HUES48 (cell line): ENCODE measurements around the gene FUT8.

ENCODE experiments used
- H3K27ac ChIP-seq: one replicate; pipeline ENCODE4 v1.7.0; 2013; ENCODE audit warnings: low read depth, low read length, inconsistent platforms
- H3K27me3 ChIP-seq: 2 replicates; pipeline ENCODE4 v1.6.1; 2013; ENCODE audit warnings: mild to moderate bottlenecking, low read length; ENCODE audit not compliant: control insufficient read depth, insufficient read depth
- H3K36me3 ChIP-seq: 2 replicates; pipeline ENCODE4 v1.6.1; 2013; ENCODE audit warnings: low read length; ENCODE audit not compliant: control insufficient read depth, insufficient read depth
- H3K4me1 ChIP-seq: 2 replicates; pipeline ENCODE4 v1.6.1; 2013; ENCODE audit warnings: mild to moderate bottlenecking, low read length; ENCODE audit not compliant: control insufficient read depth, insufficient read depth
- H3K4me3 ChIP-seq: 2 replicates; pipeline ENCODE4 v1.5.1; 2013; ENCODE audit warnings: mild to moderate bottlenecking, low read depth, low read length
- H3K9ac ChIP-seq: 2 replicates; pipeline ENCODE4 v1.6.1; 2013; ENCODE audit warnings: mild to moderate bottlenecking, low read depth, low read length, moderate library complexity
- H3K9me3 ChIP-seq: 2 replicates; pipeline ENCODE4 v1.6.1; 2013; ENCODE audit warnings: low read length; ENCODE audit not compliant: control insufficient read depth, insufficient read depth

FUT8 gene

DNA sequence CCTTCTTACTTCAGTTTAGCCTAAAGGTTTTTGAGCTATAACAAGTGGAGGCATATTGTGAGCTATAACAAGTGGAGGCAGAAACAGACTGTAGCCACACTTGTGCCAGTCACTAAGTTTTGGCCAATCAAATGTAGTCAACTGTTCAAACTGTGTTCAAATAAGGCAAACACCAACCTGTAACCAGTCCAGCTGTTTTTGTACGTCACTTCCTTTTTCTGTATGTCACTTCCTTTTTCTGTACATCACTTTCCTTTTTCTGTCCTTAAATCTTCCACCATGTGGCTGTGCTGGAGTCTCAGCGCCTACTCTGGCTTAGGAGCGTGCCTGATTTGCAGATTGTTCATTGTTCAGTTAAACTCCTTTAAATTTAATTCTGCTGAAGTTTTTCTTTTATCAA is 79.7 kb downstream of the FUT8 start:
- H3K27ac ChIP-seq = no peak overlapping the region
- no peak overlapping the region for H3K9ac ChIP-seq
- no peaks in the 10 kb centered on the region for H3K9me3 ChIP-seq
- H3K27me3 ChIP-seq = no peaks in the 10 kb centered on the region
- no peaks in the 10 kb centered on the region for H3K36me3 ChIP-seq
- peaks cover 23% of the 10 kb centered on the region for H3K4me1 ChIP-seq
- H3K4me3 ChIP-seq = no peak overlapping the region

DNA sequence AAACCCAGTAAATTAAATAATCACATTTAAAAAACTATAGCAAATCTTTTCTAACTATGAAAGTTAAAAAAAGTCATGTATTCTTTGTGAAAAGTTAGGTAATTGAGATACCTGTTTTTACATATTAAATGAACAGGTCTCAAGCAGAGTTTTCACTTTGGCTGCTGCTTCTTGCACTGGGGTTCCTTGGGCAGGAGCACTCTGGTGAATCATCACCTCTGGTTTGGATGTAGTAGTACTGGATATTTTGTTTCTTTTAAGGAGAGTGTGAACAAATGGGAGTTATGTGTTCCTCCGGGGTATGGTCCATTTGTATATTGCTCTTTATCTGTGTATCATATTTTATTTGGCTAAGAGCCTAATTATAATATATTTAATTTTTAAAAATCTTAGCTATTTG is 82.7 kb downstream of the FUT8 start:
- Histone ChIP-seq H3K9ac (no peak overlapping the region), H3K27ac (no peak overlapping the region), H3K27me3 (no peaks in the 10 kb centered on the region), H3K36me3 (no peaks in the 10 kb centered on the region), H3K9me3 (no peaks in the 10 kb centered on the region), H3K4me3 (no peak overlapping the region), H3K4me1 (0 out of 2 replicates have a peak, but pooled peaks cover 1% of the 10 kb centered on the region)

- Histone ChIP-seq H3K9me3 (no peaks in the 10 kb centered on the region), H3K36me3 (no peaks in the 10 kb centered on the region), H3K4me1 (no peaks in the 10 kb centered on the region), H3K27me3 (no peaks in the 10 kb centered on the region), H3K9ac (no peak overlapping the region), H3K4me3 (no peak overlapping the region), H3K27ac (no peak overlapping the region)
Observed at GRCh38 chr14:65496178-65496993, 83.9 kb downstream of the FUT8 start.

DNA sequence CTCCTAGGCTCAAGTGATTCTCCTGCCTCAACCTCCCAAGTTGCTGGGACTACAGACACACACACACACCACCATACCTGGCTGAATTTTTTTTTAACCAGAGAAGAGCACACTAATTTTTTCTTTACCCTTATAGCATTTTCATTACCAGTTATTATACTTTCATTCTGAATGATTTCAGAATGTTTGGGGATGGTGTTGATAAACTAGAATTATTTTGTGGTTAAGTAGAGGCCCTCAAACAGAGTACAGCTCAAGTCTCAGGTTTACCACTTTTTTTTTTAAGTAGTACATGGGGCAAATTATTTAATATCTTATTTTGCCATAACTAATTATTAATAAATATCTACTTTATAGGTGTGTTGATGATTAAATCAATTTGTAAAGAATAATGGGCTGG is 86.6 kb downstream of the FUT8 start:
- Histone ChIP-seq H3K4me3 (no peak overlapping the region), H3K4me1 (no peaks in the 10 kb centered on the region), H3K27me3 (peaks cover 17% of the 10 kb centered on the region), H3K27ac (no peak overlapping the region), H3K9ac (no peak overlapping the region), H3K36me3 (no peaks in the 10 kb centered on the region), H3K9me3 (no peaks in the 10 kb centered on the region)

- no peaks in the 10 kb centered on the region for H3K9me3 ChIP-seq
- H3K4me3 ChIP-seq = no peak overlapping the region
- no peaks in the 10 kb centered on the region for H3K4me1 ChIP-seq
- peaks cover 26% of the 10 kb centered on the region for H3K27me3 ChIP-seq
- H3K27ac ChIP-seq = no peak overlapping the region
- no peaks in the 10 kb centered on the region for H3K36me3 ChIP-seq
- no peak overlapping the region for H3K9ac ChIP-seq
Observed at GRCh38 chr14:65500075-65500474, 87.5 kb downstream of the FUT8 start.

- peaks cover 39% of the 10 kb centered on the region for H3K27me3 ChIP-seq
- H3K9me3 ChIP-seq = no peaks in the 10 kb centered on the region
- no peak overlapping the region for H3K27ac ChIP-seq
- no peaks in the 10 kb centered on the region for H3K4me1 ChIP-seq
- H3K36me3 ChIP-seq = no peaks in the 10 kb centered on the region
- no peak overlapping the region for H3K9ac ChIP-seq
- no peak overlapping the region for H3K4me3 ChIP-seq
Observed at GRCh38 chr14:65501328-65501727, 88.8 kb downstream of the FUT8 start.

GRCh38 chr14:65502676-65503124 is 90.2 kb downstream of the FUT8 start:
- Histone ChIP-seq H3K27me3 (peaks cover 53% of the 10 kb centered on the region), H3K4me3 (no peak overlapping the region), H3K36me3 (no peaks in the 10 kb centered on the region), H3K9me3 (peaks cover 5% of the 10 kb centered on the region; the same call in 1 of the 2 replicates), H3K9ac (no peak overlapping the region), H3K27ac (no peak overlapping the region), H3K4me1 (peaks cover 4% of the 10 kb centered on the region; the same call in 1 of the 2 replicates)

DNA sequence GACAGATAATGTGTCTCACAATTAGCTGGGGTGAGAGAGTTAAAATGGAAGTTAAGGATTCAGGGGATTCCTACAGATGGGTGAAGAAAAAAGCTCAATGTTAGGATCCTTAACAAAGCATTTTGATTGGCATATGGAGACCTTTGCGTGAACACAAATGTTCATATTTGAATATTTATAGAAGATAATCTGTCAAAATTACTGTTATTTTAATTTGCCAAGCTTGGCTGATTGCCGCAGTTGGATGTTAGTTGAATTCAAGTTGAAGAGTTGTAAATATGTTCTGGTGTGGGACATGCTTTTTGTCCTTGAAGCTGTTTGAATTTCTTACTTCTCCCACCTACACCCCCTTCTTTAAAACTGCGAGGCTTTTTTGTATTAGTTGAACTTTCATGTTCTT is 91.2 kb downstream of the FUT8 start:
- H3K4me1 ChIP-seq = peaks cover 4% of the 10 kb centered on the region; the same call in 1 of the 2 replicates
- no peak overlapping the region for H3K27ac ChIP-seq
- H3K9ac ChIP-seq = no peak overlapping the region
- peaks cover 5% of the 10 kb centered on the region; the same call in 1 of the 2 replicates for H3K9me3 ChIP-seq
- no peaks in the 10 kb centered on the region for H3K36me3 ChIP-seq
- no peak overlapping the region for H3K4me3 ChIP-seq
- H3K27me3 ChIP-seq = peaks cover 63% of the 10 kb centered on the region

- no peak overlapping the region for H3K27ac ChIP-seq
Observed at GRCh38 chr14:65506801-65507200, 94.3 kb downstream of the FUT8 start.

DNA sequence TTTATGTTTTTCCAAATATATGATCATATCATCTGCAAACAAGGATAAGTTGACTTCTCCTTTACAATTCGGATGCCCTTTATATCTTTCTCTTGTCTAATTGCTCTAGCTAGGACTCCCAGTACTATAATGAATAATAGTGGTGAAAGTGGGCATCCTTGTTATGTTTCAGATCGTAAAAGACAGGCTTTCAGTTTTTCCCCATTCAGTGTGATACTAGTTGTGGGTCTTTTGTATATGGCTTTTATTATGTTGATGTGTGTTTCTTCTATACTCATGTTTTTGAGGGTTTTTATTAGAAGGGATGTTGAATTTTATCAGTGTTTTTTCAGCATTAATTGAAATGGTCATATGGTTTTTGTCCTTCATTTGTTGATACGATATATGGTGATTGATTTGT is 97.3 kb downstream of the FUT8 start:
- no peak overlapping the region for H3K9ac ChIP-seq
- H3K36me3 ChIP-seq = no peaks in the 10 kb centered on the region
- H3K9me3 ChIP-seq = peaks cover 5% of the 10 kb centered on the region; the same call in 1 of the 2 replicates
- H3K27me3 ChIP-seq = peaks cover 62% of the 10 kb centered on the region
- H3K27ac ChIP-seq = no peak overlapping the region
- no peak overlapping the region for H3K4me3 ChIP-seq
- H3K4me1 ChIP-seq = peaks cover 4% of the 10 kb centered on the region; the same call in 1 of the 2 replicates

More at GRCh38 chr14:65506801-65507200, 94.3 kb downstream of the FUT8 start:
- Histone ChIP-seq H3K9ac (no peak overlapping the region), H3K4me3 (no peak overlapping the region), H3K4me1 (peaks cover 4% of the 10 kb centered on the region; the same call in 1 of the 2 replicates), H3K9me3 (peaks cover 5% of the 10 kb centered on the region; the same call in 1 of the 2 replicates), H3K27me3 (peaks cover 87% of the 10 kb centered on the region), H3K36me3 (no peaks in the 10 kb centered on the region)

DNA sequence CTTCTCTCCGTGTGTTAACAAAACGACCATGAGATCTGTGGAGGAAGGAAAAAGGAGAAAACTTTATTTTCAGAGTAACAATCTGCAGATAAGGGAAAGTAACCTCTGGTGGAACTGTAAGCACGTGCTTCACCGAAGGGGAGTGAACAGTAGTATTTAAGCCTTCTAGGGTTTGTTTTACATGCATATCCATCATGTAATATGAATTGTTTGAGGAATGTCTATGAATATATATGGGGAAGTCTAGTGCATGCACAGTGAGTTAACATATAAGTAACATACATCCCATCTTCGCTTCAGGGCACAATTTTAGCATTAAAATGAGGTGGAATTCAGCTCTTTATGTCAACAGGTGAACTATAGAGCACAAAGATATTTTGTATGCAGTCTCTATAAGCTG is 101.1 kb downstream of the FUT8 start:
- H3K4me1 ChIP-seq = no peaks in the 10 kb centered on the region
- no peak overlapping the region for H3K9ac ChIP-seq
- no peaks in the 10 kb centered on the region for H3K9me3 ChIP-seq
- no peak overlapping the region for H3K4me3 ChIP-seq
- H3K27ac ChIP-seq = no peak overlapping the region
- H3K36me3 ChIP-seq = no peaks in the 10 kb centered on the region
- peaks cover 24% of the 10 kb centered on the region for H3K27me3 ChIP-seq
